Measurements from ENCODE around the gene DGCR8.

DGCR8 gene

DNA sequence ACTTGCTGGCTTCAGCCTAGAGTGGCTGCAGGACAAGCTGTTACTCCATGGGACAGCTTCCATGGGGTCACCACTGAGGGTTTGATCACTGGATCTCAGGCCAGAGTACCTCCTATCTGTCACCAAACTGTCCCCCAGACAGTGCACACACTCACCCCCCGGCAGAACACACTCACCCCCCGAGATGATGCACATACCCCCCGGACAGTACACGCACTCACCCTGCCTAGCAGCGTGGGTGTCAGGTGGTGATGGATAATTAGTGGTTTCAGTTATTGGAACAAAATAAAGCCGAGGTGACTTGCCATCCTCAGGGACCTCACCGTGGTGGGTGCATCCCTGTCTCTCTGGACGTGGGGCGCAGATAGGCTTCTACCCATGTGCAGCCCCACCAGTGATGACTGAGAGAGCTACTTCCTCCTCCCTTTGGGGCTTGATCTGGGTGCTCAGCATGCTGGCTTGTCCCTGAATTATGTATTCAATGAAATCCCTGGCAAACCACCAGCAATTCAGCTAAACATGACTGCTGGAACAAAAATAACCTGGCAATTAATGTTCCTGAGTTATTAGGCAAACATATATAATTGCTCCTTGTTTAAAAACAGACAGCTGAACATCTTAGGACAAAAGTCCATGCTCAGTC, 40.2 kb upstream of the DGCR8 start:
- Histone ChIP-seq H3K27me3 (no peaks in the 10 kb centered on the region), H3K4me3 (ENCODE audit: low read depth, low read length) (no peak overlapping the region), H3K4me1 (peaks cover 8% of the 10 kb centered on the region; the same call in 1 of the 2 replicates), H3K9me3 (no peaks in the 10 kb centered on the region), H3K36me3 (no peaks in the 10 kb centered on the region)
- no peak for TF ChIP-seq CTCF (IDR thresholded peaks at IDR 0.05; ENCODE audit: low read depth, low read length)
- no peak for DNase-seq

DNA sequence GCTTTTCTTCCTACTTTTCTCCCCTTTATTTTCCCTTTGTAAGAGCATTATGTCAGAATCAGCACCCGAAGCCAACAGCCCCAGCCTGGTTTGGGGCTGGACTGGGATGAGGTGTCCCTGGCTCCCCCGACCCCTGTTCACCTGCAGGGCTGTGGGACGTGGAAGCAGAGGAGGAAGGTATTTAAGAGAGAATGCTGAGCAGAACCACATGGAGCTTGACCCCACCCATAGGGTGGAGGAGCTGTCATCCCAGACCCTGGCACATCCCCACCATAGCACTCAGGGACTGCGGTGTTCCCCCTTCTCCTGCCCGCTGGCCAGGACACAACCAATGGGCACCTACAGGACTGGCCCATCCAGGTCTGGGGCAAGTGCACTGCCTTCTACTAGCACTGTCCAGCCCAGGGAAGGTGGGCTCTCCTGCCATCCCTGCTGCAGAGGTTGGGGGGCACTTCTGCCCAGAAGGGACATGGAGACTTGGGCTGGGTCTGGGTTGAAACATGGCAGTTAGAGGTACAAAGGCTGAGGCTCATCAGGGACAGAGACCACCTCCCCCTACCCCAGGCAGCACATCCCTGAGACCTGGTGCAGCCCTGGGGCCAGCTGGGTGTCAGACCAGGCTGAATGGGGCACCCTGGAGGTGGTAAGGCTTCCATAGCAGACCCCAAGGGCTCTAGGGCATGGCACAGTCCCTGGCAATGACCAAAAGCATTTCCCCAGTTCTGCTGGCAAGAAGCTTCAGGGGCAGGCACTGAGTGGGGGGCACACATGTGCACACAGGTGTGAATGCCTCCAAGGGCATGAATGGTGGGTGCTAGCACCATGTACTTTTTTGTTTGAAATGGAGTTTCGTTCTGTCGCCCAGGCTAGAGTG, 39.5 kb upstream of the DGCR8 start:
- no peak overlapping the region for H3K4me3 ChIP-seq (ENCODE audit: low read depth, low read length)
- H3K36me3 ChIP-seq, result no peaks in the 10 kb centered on the region
- no peaks in the 10 kb centered on the region for H3K9me3 ChIP-seq
- no peak for TF ChIP-seq CTCF (IDR thresholded peaks at IDR 0.05; ENCODE audit: low read depth, low read length)
- peaks cover 8% of the 10 kb centered on the region; the same call in 1 of the 2 replicates for H3K4me1 ChIP-seq
- no peaks in the 10 kb centered on the region for H3K27me3 ChIP-seq
- DNase-seq, result no peak

- no peaks in the 10 kb centered on the region for H3K27me3 ChIP-seq
- no peak for TF ChIP-seq CTCF (IDR thresholded peaks at IDR 0.05; ENCODE audit: low read depth, low read length)
- H3K4me1 ChIP-seq, result no peaks in the 10 kb centered on the region
- no peaks in the 10 kb centered on the region; the same call in 1 of the 2 replicates for H3K9me3 ChIP-seq
- H3K4me3 ChIP-seq (ENCODE audit: low read depth, low read length), result no peak overlapping the region
- DNase-seq, result no peak
- no peaks in the 10 kb centered on the region for H3K36me3 ChIP-seq
Measured at GRCh38 chr22:20043057-20043996, 36.7 kb upstream of the DGCR8 start.

DNA sequence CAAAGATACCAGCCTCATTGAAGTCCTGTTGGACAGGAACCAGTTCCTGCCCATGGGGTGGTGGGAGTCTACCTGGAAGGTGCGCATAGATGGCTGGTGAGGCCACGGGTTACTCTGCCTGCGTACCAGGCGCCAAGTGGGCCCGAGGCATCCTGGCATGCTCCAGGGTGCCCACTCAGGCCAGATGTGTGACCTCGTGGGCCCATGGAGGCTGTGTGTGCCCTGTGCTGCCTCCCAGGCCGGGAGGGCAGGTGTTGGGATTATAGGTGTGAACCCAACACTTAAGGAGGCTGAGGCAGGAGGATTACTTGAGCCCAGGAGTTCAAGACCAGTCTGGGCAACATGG, 36.1 kb upstream of the DGCR8 start:
- TF ChIP-seq CTCF (IDR thresholded peaks at IDR 0.05; ENCODE audit: low read depth, low read length), result no peak
- no peak for DNase-seq
- H3K27me3 ChIP-seq, result no peaks in the 10 kb centered on the region
- no peak overlapping the region for H3K4me3 ChIP-seq (ENCODE audit: low read depth, low read length)
- H3K36me3 ChIP-seq, result no peaks in the 10 kb centered on the region
- H3K4me1 ChIP-seq, result no peaks in the 10 kb centered on the region
- H3K9me3 ChIP-seq, result no peaks in the 10 kb centered on the region; the same call in 1 of the 2 replicates

GRCh38 chr22:20044495-20045151, 35.4 kb upstream of the DGCR8 start:
- H3K9me3 ChIP-seq, result no peaks in the 10 kb centered on the region; the same call in 1 of the 2 replicates

More at GRCh38 chr22:20044495-20045151, 35.4 kb upstream of the DGCR8 start:
- Histone ChIP-seq H3K4me1 (no peaks in the 10 kb centered on the region), H3K27me3 (no peaks in the 10 kb centered on the region), H3K4me3 (ENCODE audit: low read depth, low read length) (no peak overlapping the region), H3K36me3 (no peaks in the 10 kb centered on the region)
- DNase-seq, result no peak
- TF ChIP-seq CTCF (IDR thresholded peaks at IDR 0.05; ENCODE audit: low read depth, low read length), result no peak
